Measurements from ENCODE around the gene ZFAND3.

The ZFAND3 gene

DNA sequence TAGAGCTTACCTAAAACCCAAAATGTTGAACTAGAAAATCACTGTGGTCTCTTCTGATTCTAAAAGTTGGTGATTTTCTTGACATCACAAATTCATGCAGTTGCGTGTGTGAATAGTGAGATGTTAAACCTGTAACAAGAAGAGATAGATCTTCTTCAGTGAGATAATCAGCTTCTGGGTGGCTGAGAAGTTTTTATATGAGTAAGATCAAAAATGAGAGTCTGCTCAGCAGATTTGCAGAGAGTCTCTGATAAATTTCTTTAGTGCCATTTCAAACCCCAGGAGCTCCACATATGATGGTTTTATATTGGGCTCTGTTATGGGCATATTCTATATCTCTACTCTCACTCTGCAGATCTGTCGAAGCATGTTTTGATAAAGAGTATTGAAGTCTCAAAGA, 185.4 kb downstream of the ZFAND3 start:
- DNase-seq (ENCODE audit: low read depth), result no peak

DNA sequence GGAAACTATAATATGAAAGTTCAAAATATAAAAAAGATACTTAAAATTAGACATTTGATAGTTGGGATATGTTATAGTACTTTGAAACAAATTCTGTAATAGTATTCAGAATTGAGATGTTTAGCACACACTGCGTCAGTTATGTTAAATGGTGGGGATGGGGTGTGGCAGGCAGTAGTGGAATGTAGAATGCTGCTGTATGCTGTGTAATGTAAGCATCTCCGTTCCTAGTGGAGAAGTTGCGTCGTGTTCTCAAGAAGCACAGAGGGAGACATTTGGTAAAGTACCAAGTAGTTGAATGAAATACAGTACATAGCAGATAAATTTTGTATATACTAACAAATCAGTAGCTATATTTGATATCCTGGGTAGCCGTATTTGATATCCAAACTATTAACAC, 192.4 kb downstream of the ZFAND3 start:
- DNase-seq (ENCODE audit: low read depth), result no peak

GRCh38 chr6:38012573-38012972, 193.0 kb downstream of the ZFAND3 start:
- DNase-seq (ENCODE audit: low read depth), result no peak

DNA sequence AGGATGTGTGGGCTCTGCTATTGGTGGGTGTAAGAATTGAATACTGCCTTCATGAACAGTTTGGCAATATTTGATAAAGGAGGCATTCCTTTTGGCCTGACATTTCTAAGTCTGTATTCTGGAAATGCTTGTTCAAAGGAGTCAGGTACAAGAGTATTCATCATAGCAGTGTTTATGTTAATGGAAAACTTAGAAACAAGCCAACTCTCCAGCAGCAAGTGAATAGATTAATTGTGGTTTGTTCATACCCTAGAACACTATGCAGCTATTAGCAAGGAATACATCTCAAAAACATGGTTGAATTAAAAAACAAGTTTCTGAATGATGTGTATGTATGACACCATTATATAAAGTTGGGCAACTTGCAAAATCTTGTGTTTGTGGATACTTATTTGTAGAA, 195.8 kb downstream of the ZFAND3 start:
- DNase-seq (ENCODE audit: low read depth), result no peak

GRCh38 chr6:38016824-38017223, 197.3 kb downstream of the ZFAND3 start:
- no peak for DNase-seq (ENCODE audit: low read depth)

- no peak for DNase-seq (ENCODE audit: low read depth)
Observed at GRCh38 chr6:38018755-38019165, 199.2 kb downstream of the ZFAND3 start.

DNA sequence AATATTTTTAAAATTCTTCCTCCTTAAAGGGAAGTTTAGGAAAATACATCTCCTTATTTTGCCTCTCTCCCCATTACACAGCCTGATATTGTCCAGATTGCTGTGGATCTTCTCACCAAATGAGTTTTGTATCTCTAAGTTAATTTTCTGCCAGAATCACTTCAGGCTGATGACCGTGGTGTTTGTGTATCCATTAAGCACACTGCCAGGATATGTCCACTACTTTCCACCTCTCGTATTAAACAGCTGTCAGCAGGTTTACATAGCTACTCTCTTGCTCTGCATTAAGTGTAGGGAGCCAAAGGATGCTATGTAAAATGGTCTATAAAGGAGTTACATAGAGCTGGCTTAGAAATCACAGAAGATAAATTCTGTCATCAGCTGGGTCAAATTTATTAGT, 201.1 kb downstream of the ZFAND3 start:
- no peak for DNase-seq (ENCODE audit: low read depth)

DNA sequence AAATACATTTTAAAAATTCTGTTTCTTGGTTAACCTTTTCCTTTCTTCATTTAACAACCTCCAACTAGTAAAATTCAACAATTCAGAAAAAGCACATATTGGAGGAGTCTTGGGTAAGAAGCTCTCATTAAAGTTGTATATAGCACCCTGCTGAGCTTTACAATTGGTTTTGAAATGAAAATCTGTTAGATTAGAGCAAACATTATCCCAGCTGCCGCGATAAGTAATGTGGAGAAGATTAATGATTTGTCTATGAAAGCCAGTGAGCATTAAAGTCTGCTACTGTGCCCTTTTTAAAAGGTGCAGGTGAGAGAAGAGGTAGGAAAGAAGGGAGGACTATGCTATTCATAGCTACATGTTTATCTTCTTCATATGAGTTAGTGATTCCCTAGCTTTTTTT, 201.5 kb downstream of the ZFAND3 start:
- DNase-seq (ENCODE audit: low read depth), result no peak

DNA sequence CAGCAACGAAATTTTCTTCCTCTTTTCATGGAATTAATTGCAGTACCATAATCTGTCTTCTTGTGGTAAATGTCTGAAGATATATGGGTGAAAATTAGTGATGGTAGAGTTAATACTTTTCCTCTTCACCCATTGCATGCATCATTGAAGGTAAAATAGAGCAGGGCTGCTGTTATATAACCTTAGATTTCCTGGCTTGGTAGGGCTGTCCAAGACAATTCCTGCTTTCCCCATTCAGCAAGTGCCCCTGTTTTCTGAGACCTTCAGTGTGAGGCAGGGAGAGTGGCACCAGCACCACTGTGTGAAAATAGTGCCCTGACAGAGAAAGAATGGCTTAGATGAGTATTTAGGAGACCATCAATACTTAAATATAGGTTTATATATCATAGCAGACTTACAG, 202.0 kb downstream of the ZFAND3 start:
- no peak for DNase-seq (ENCODE audit: low read depth)

DNA sequence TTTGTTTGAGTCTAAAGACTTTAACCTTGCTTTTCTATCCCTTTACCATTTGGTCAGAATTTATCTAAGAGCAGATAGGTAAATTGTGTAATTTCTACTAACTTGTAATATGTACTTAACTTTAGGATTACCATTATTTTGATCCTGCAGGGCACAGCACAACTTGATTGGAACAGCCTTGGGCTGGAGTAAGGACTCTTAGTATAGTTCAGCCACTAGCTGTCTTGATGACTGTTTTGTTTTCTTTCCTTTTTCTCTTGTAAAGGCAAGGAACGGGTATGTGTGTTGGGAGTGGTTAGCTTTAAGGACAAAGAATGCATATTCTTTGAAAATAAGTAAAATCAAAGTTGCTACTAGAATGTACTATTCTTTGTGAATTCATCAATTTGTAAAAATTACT, 203.2 kb downstream of the ZFAND3 start:
- no peak for DNase-seq (ENCODE audit: low read depth)

DNA sequence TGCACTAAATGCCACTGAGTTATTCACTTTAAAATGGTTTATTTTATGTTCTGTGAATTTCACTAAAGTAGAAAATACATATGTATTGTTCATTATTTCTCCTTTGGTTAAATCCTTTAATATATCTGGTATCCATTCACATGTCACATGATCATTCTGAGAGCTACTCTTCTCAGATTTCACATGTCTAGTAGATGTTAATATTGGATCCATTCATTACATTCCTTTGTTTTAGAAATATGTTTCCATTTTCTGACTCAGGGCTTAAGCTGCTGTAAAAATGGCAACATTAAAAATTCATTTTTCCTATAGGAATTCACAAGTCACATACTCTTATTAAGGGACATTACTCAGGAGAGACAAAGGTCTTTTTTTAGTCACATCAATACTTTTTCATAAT, 205.4 kb downstream of the ZFAND3 start:
- no peak for DNase-seq (ENCODE audit: low read depth)

DNA sequence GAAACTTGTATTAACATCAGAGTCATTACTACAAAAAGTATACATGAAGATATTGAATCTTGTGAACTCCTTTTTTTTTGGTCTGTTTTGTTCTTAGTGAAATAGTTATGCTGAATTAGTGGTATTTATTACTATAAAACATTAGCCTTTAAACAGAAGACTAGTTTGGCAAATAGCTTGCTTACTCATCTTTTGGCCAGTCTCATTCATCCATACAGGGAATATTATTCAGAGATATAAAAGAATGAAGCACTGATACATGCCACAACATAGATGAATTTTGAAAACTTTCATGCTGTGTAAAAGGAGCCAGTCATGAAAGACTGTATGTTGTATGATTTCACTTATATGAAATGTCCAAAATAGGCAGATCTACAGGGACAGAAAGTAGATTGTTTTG, 205.9 kb downstream of the ZFAND3 start:
- DNase-seq (ENCODE audit: low read depth), result no peak

GRCh38 chr6:38027685-38028373, 208.3 kb downstream of the ZFAND3 start:
- DNase-seq (ENCODE audit: low read depth), result no peak

DNA sequence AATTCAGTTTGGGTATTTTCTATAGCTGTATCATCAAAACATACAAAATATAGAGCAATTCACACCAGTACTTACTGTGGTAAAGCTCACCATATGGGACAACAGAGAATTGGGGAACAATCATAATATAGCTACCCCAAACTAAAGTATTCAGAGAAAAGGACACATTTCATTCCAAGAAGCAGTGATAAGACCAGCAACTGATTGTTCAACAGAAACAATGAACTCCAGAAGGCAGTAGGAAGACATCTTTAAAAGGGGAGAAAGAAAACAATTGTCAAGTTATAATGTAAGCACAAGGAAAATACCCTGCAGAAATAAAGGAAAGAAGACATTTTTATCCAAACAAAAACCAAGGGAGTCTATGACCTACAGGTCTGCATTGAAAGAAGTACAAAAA, 210.9 kb downstream of the ZFAND3 start:
- no peak for DNase-seq (ENCODE audit: low read depth)

DNA sequence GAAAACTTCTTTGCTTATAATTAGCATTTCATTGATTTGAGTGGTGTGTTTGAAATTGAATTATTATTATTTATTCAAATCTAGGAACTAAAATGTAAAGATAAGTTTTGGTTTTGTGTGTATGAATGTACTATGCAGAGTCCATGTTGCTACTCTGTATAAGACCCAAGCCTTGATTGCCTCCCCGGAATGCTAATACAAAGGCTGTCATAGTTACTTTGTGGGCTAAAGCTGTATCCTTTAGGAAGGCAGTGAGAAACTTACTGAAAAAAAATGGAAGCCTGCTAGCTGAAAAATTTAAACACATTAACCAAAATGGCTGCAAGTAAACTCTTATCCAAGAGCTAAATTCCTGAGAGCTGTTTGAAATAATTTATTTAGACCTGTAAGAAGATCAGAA, 213.3 kb downstream of the ZFAND3 start:
- DNase-seq (ENCODE audit: low read depth), result no peak

DNA sequence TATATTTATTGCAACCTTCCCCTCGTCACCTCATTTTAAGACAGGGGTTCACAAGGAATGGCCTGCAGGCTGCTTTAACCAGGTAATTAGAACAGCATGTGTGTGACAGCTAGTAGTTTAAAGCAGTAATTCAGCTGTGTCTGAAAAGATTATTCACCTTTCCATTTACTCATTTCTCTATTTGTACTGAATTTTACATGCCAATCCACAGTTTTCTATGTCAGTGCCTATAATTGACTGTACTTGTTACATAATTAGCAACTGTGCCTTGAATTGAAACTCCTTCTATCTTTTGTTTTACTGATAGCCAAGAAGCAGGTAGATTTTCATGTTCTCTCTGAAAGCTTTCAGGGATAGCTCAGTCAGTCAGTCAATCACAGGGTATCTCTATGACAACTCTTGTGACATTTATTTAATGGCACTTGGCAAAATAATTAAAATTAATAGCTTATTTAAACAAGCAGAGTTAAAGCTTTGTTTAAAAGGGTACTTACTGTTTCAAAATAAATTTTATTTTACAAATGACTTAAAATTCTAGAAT, 214.0 kb downstream of the ZFAND3 start:
- no peak for DNase-seq (ENCODE audit: low read depth)

DNA sequence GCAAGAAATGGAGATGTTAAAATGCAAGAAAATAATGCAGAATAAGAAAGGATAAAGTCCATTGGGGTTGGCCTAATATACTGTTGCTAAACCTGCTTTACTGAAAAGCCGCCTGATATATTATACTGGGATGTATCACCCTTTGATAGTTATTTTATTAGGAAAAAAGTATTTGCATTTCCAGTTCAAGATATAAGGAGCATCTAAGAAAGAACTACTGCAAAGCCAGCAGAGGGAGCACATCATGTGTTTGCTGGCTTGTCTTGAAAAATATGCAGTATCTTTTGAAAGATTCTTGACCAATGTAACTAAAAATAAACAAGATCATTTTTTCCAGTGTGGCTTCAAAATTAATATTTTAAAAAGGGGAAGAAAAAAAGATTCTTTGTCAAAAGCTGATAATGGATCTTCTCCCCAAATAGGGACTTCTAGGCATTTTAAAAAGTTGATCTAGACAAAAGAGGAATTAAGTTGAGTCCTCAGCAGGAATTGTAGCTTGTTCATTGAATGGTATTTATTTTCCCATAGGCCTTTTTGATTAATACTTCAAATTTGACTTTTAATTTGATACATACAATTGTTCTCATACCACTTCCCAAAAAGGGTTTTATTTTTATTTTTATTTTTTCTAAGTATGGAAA, 214.9 kb downstream of the ZFAND3 start:
- no peak for DNase-seq (ENCODE audit: low read depth)

DNA sequence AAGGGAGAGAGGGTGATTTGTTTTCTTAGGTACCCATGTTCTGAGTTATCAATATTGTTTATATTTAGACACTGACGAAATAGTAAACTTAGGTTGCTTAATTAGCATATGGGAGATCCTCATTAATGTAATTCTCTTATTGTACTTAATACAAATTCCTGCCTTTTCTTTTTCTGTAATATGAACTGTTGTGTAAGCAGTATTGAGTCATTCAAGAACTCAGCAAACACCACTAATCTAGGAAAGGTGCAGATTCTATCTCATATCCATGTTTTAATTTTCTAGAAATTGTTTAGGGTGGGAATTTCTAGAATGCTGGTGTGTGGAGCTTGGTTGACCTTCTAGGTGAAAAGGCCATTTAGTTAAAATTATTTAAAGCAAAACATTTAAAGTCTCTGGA, 216.0 kb downstream of the ZFAND3 start:
- no peak for DNase-seq (ENCODE audit: low read depth)

DNA sequence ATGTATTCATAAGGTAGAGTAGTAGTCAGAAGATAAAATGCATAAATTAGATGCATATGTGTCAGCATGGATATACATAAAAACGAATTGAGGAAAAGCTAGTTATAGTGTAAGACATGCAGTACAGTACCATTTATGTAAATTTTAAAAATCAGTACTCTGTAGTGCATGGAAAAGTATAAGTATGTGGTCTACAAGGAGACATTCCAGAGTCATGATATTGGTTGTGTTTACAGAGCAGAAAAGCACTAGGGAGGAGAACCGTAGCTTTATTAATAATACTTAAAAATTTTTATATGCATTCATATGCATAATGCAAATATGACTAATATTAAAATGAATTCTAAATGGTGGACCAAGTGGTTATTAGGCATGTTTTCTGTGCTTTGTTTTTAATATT, 220.0 kb downstream of the ZFAND3 start:
- DNase-seq (ENCODE audit: low read depth), result no peak

GRCh38 chr6:38040254-38040653, 220.7 kb downstream of the ZFAND3 start:
- no peak for DNase-seq (ENCODE audit: low read depth)

DNA sequence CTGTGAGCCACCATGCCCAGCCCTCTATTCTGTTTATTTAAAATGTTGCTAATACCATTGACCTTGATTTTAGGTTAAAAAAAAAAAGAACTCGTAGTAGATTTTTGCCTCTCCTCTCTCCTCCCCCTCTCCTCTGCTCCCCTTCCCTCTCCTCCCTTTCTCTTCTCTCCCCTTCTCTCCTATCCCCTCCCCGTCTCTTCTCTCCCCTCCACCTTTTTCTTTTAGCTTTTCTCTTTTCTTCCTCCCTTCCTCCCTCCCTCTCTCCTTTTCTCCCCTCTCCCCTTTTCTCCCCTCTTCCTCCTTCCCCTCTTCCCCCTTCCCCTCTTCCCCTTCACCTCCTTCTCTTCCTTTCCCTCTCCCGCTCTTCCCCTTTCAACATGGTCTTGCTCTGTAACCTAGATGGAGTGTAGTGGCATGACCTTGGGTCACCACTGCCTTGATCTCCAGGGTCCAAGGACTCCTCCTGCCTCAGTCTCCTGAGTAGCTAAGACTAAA, 223.8 kb downstream of the ZFAND3 start:
- no peak for DNase-seq (ENCODE audit: low read depth)

- DNase-seq (ENCODE audit: low read depth), result no peak
Observed at GRCh38 chr6:38045701-38046305, 226.3 kb downstream of the ZFAND3 start.

DNA sequence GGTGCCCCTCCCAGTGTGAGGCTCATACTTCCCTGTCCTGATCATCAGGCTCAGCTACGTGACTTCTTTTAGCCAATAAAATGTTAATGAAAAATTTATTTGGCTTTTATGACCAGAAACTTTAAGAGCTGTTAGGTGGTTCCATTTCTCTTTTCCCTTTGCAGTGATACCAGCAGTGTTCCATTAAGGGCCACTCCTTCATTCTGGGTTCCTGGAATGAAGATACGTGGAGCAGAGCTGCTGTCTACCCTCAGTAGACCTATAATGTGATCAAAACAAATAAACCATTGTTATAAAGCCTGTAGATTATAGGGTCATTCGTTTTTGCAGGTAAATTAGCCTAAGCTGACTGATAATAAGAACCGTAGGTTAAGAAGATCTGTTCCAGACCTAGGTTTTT, 228.0 kb downstream of the ZFAND3 start:
- no peak for DNase-seq (ENCODE audit: low read depth)
